Stimulated activated naive CD8-positive, alpha-beta T cell treated with anti-CD3 and anti-CD28 coated beads, Interleukin-15, amount 100 ng/mL, for 72 hours (primary cell): ENCODE data around the gene TNFRSF8.

Experiments used
- ATAC-seq: fragments of 150-1000 bp; cut with Tn5 transposase; 2 replicates; pipeline ENCODE4 v1.10.0; 2021; ENCODE audit warnings: mild to moderate bottlenecking, moderate library complexity
- DNase-seq, 2 donors: peaks; one replicate each; pipeline ENCODE4 v3.0.0; 2021 to 2022
- H3K27ac Mint-ChIP-seq, 2 donors: one replicate each; pipeline ENCODE4 v1.8.0; 2022; ENCODE audit warnings: mild to moderate bottlenecking in 2 of 2, mixed read lengths in 2 of 2, moderate library complexity in 2 of 2
- H3K27me3 Mint-ChIP-seq: one replicate; pipeline ENCODE4 v1.8.0; 2022; ENCODE audit warnings: mixed read lengths
- H3K4me1 Mint-ChIP-seq: one replicate; pipeline ENCODE4 v1.8.0; 2022; ENCODE audit warnings: mild to moderate bottlenecking, mixed read lengths
- H3K4me3 Mint-ChIP-seq, 2 donors: one replicate each; pipeline ENCODE4 v1.8.0; 2022; ENCODE audit warnings: mild to moderate bottlenecking in 2 of 2, mixed read lengths in 2 of 2, moderate library complexity in 1 of 2
- H3K9me3 Mint-ChIP-seq, 2 donors: one replicate each; pipeline ENCODE4 v1.8.0; 2022; ENCODE audit warnings: mixed read lengths in 2 of 2

TNFRSF8 gene

GRCh38 chr1:12069623-12070244 lies 6.6 kb downstream of the TNFRSF8 start:
- ATAC-seq (no peak), DNase-seq (no peak)
- Mint-ChIP-seq H3K27me3 (peaks cover 55% of the 10 kb centered on the region), H3K9me3 (no peaks in the 10 kb centered on the region), H3K27ac (no peak overlapping the region), H3K4me3 (no peak overlapping the region), H3K4me1 (peaks cover 41% of the 10 kb centered on the region)

DNA sequence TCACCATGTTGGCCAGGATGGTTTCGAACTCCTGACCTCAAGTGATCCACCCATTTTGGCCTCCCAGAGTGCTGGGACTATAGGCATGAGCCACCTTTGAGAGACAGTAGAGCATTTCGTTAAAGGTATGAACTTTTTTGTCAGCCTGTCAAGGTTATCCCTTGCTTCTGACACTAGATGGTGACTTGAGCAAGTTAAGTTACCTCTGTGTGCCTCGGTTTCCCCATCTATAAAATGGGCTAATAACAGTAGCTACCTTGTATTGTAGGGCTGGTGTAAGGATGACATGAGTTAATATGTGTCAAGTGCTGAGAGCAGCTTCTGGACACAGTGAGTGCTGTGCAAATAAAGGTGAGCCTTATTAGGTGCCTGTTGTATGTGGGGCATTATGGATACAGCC lies 8.8 kb downstream of the TNFRSF8 start:
- DNase-seq: no peak
- no peak overlapping the region for H3K4me3 Mint-ChIP-seq
- no peak overlapping the region for H3K27ac Mint-ChIP-seq
- H3K27me3 Mint-ChIP-seq: peaks cover 36% of the 10 kb centered on the region
- H3K9me3 Mint-ChIP-seq: no peaks in the 10 kb centered on the region
- ATAC-seq: no peak
- peaks cover 27% of the 10 kb centered on the region for H3K4me1 Mint-ChIP-seq

DNA sequence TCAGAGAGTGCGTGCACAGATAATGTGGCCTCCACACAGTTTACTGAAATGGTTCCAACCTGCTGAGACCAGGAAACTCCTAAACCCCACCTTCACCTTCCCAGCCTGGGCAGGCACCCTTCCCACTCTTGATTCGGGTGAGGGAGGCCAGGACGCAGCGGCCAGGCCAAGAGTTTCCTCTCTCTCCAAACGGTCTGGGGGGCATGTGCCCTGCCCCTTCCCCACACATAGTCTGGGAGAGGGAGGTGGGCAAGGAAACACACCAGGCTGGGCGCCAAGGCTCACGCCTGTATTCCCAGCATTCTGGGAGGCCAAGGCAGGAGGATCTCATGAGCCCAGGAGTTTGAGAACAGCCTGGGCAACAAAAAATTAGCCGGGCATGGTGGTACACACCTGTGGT lies 9.6 kb downstream of the TNFRSF8 start:
- H3K4me3 Mint-ChIP-seq: no peak overlapping the region
- no peak overlapping the region for H3K27ac Mint-ChIP-seq
- ATAC-seq (no peak), DNase-seq (no peak)
- no peaks in the 10 kb centered on the region for H3K9me3 Mint-ChIP-seq
- H3K4me1 Mint-ChIP-seq: peaks cover 19% of the 10 kb centered on the region
- peaks cover 32% of the 10 kb centered on the region for H3K27me3 Mint-ChIP-seq

GRCh38 chr1:12073796-12074195 lies 10.7 kb downstream of the TNFRSF8 start:
- ATAC-seq: no peak

GRCh38 chr1:12075195-12076114 lies 12.4 kb downstream of the TNFRSF8 start:
- no peaks in the 10 kb centered on the region for H3K9me3 Mint-ChIP-seq
- H3K27ac Mint-ChIP-seq: no peak overlapping the region
- H3K27me3 Mint-ChIP-seq: peaks cover 12% of the 10 kb centered on the region
- ATAC-seq (no peak), DNase-seq (no peak)
- H3K4me1 Mint-ChIP-seq: peaks cover 17% of the 10 kb centered on the region
- no peak overlapping the region for H3K4me3 Mint-ChIP-seq

More at GRCh38 chr1:12073796-12074195, 10.7 kb downstream of the TNFRSF8 start:
- peaks cover 15% of the 10 kb centered on the region for H3K4me1 Mint-ChIP-seq
- H3K9me3 Mint-ChIP-seq: no peaks in the 10 kb centered on the region
- H3K27me3 Mint-ChIP-seq: peaks cover 25% of the 10 kb centered on the region
- no peak overlapping the region for H3K27ac Mint-ChIP-seq
- no peak overlapping the region for H3K4me3 Mint-ChIP-seq
- no peak for DNase-seq

DNA sequence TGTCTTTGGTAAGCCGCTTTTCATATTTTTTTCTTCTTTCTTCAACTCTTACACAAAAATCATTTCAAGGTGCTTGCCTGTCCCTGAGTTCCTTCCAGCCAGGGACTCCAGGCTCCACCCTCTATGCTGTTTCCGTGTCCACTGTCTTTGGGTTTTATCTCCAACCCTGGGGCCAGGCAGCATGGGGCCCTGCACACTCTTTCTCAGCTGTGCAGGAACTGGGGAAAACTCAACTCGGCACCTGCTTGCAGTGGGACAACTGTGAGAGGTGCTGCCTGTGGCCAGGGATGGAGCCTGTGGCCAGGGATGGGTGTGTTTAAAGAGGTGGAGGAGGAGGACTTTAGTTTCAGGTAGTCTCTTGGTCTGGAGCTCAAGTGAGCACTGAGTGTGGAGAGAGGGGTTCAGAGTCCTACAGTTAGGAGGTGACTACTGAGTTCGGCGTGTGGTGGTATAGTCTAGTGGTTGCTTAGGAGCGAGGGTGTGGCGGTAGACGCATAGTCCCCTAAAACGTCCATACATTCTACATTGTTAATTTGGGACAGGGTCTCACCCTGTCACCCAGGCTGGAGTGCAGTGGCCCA lies 13.4 kb downstream of the TNFRSF8 start:
- H3K27ac Mint-ChIP-seq: no peak overlapping the region
- peaks cover 7% of the 10 kb centered on the region for H3K27me3 Mint-ChIP-seq
- ATAC-seq (no peak), DNase-seq (no peak)
- peaks cover 20% of the 10 kb centered on the region for H3K4me1 Mint-ChIP-seq
- peaks cover under 1% of the 10 kb centered on the region in 2 donors for H3K9me3 Mint-ChIP-seq
- no peak overlapping the region for H3K4me3 Mint-ChIP-seq

DNA sequence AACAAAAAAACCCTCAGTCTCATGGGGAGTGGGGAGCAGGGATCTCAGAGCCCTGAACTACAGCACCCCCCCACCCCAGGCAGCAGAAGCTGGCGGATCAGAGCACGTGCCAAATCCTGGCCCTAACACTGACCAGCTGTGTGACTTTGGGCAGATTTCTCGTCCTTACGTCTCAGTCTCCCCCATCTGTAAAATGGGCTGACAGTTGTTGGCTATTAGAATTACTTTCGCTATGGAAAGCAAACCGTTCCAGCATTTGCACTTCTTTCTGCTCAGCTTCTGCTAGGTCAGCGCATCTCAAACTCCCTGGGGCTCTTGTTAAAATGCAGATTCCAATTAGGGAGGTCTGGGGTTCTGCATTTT lies 15.5 kb downstream of the TNFRSF8 start:
- peaks cover 33% of the 10 kb centered on the region for H3K4me1 Mint-ChIP-seq
- no peak overlapping the region for H3K4me3 Mint-ChIP-seq
- H3K27me3 Mint-ChIP-seq: peaks cover 7% of the 10 kb centered on the region
- no peak overlapping the region for H3K27ac Mint-ChIP-seq
- DNase-seq (no peak), ATAC-seq (no peak)
- peaks cover 17 to 21% of the 10 kb centered on the region in 2 donors for H3K9me3 Mint-ChIP-seq

- Mint-ChIP-seq H3K27ac (peak overlapping the region in 1 of 2 donors; percentile 61), H3K4me3 (peak overlapping the region; percentile 45 to 65), H3K9me3 (peaks cover 23 to 27% of the 10 kb centered on the region in 2 donors), H3K27me3 (peaks cover 7% of the 10 kb centered on the region), H3K4me1 (peaks cover 33% of the 10 kb centered on the region)
- ATAC-seq (peak; percentile 86), DNase-seq (peak; percentile 52 to 60)
Measured at GRCh38 chr1:12078938-12079861, 16.1 kb downstream of the TNFRSF8 start.

DNA sequence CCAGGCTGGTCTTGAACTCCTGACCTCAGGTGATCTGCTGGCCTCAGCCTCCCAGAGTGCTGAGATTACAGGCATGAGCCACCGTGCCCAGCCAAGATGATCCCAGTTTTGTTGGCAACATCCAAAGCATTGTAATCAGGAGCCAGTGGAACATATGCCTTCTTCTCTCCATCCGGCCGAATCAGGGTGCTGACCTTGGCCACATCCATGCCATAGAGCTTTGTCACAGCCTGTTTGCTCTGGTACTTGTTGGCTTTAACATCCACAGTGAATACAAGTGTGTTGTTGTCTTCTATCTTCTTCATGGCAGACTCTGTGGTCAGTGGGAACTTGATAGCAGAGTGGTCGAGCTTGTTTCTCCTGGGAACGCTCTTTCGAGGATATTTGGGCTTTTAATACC lies 17.1 kb downstream of the TNFRSF8 start:
- Mint-ChIP-seq H3K4me1 (peaks cover 33% of the 10 kb centered on the region), H3K27ac (no peak overlapping the region), H3K9me3 (peaks cover 23 to 29% of the 10 kb centered on the region in 2 donors), H3K27me3 (peaks cover 7% of the 10 kb centered on the region), H3K4me3 (no peak overlapping the region)
- ATAC-seq (no peak), DNase-seq (no peak)

GRCh38 chr1:12080773-12081556 lies 17.9 kb downstream of the TNFRSF8 start:
- H3K9me3 Mint-ChIP-seq: peaks cover 23 to 29% of the 10 kb centered on the region in 2 donors
- ATAC-seq (no peak), DNase-seq (no peak)
- peaks cover 33% of the 10 kb centered on the region for H3K4me1 Mint-ChIP-seq
- peaks cover 7% of the 10 kb centered on the region for H3K27me3 Mint-ChIP-seq
- H3K4me3 Mint-ChIP-seq: no peak overlapping the region
- H3K27ac Mint-ChIP-seq: no peak overlapping the region

DNA sequence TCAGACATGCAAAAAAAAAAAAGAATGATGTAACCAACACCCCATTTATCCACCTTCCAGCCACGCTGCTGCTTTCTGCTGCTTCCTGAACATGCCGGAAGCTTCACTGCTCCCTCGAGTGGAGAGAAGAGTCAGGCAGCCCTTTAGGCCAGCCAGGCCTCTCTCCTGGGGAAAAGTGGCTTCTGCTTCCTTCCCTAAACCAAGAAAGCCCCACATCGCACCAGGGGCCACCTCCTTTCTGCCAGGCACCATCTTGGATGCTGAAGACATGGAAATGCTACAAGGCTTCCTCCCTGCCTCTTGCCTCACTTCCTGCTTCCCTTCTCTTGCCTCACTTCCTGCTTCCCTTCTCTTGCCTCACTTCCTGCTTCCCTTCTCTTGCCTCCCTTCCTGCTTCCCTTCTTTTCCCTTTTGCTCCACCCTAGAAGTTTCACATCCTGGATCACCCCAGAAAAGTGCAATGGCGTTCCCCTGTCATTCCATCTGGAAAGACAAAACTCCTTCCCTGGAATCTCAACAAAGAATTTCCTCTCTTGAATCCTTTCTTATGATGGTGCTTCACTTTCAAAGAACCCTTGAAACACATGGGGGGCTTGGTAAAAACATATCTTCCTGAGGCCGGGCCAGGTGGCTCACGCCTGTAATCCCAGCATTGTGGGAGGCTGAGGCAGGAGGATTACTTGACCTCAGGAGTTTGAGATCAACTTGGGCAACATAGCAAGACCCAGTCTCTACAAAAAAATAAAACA lies 18.7 kb downstream of the TNFRSF8 start:
- H3K9me3 Mint-ChIP-seq: peaks cover 28 to 34% of the 10 kb centered on the region in 2 donors
- ATAC-seq: no peak
- peak overlapping the region; percentile 32 to 53 for H3K4me3 Mint-ChIP-seq
- no peak for DNase-seq
- peaks cover 37% of the 10 kb centered on the region for H3K4me1 Mint-ChIP-seq
- H3K27ac Mint-ChIP-seq: peak overlapping the region; percentile 54 to 73
- H3K27me3 Mint-ChIP-seq: peaks cover 7% of the 10 kb centered on the region

- H3K4me1 Mint-ChIP-seq: peaks cover 45% of the 10 kb centered on the region
- H3K27me3 Mint-ChIP-seq: peaks cover under 1% of the 10 kb centered on the region
- no peak overlapping the region for H3K27ac Mint-ChIP-seq
- no peak overlapping the region for H3K4me3 Mint-ChIP-seq
- no peak for ATAC-seq
- H3K9me3 Mint-ChIP-seq: peaks cover 31 to 39% of the 10 kb centered on the region in 2 donors
- no peak for DNase-seq
Measured at GRCh38 chr1:12082988-12083387, 19.9 kb downstream of the TNFRSF8 start.

- H3K27me3 Mint-ChIP-seq: no peaks in the 10 kb centered on the region
- H3K9me3 Mint-ChIP-seq: peaks cover 31 to 39% of the 10 kb centered on the region in 2 donors
- peaks cover 48% of the 10 kb centered on the region for H3K4me1 Mint-ChIP-seq
- no peak for DNase-seq
- no peak for ATAC-seq
- H3K4me3 Mint-ChIP-seq: no peak overlapping the region
- H3K27ac Mint-ChIP-seq: no peak overlapping the region
Measured at GRCh38 chr1:12083766-12084165, 20.7 kb downstream of the TNFRSF8 start.
